GM12878 (cell line): ENCODE results near the gene ADGRG7. TPM values are rescaled to one million over a fixed set of nuclear protein-coding genes. Genes with fewer than 3 reads are reported as not detected.
A peak's percentile ranks its signal among the peaks of the same experiment; 100 is the strongest.

Source experiments
- ATAC-seq: fragments of 200-7000 bp; cut with Tn5 transposase; 3 replicates; pipeline ENCODE4 v1.9.1; 2020; ENCODE audit warnings: mild to moderate bottlenecking, moderate library complexity
- BruUV-seq: library from RNA; stranded (reverse); fragments of 400-500 nt; replicated peaks from 2 replicates; lab custom pipeline; 2021; lab: Mats Ljungman, UMichigan
- CTCF ChIA-PET: fragments of 300-600 bp; sonication (Branson Sonifier 250); formaldehyde crosslinking; extraction: SDS; loops from one replicate; lab custom pipeline; 2021; ENCODE audit warnings: inconsistent platforms; lab: Yijun Ruan, JAX
- POLR2A ChIA-PET: fragments of 350-600 bp; formaldehyde crosslinking; extraction: SDS; loops from one replicate; lab custom pipeline; 2021; ENCODE audit warnings: inconsistent platforms; lab: Charles Lee
- RAD21 ChIA-PET: fragments of 300-600 bp; sonication (Branson Sonifier 250); formaldehyde crosslinking; loops from one replicate; lab custom pipeline; 2023; ENCODE audit warnings: antibody characterized with exemption; ENCODE audit not compliant: unreplicated experiment; lab: Charles Lee
- SMC1A ChIA-PET: fragments of 300-600 bp; sonication (Branson Sonifier 250); formaldehyde crosslinking; loops from one replicate; lab custom pipeline; 2023; ENCODE audit not compliant: unreplicated experiment, uncharacterized antibody; lab: Charles Lee
- DNase-seq: peaks from one replicate; pipeline ENCODE4 v3.0.0-alpha.2; 2011; ENCODE audit warnings: low read depth, low spot score
- FAIRE-seq: peaks from 3 replicates; lab custom pipeline; 2011; peaks lifted over from hg19 to GRCh38; lab: Jason Lieb, UNC
- H2AFZ ChIP-seq: 2 replicates; pipeline ENCODE4 v1.6.0; 2011; ENCODE audit warnings: low read depth, low read length, control low read depth; ENCODE audit not compliant: control insufficient read depth
- H3K27ac ChIP-seq: 2 replicates; pipeline ENCODE4 v1.5.1; 2011; ENCODE audit warnings: control low read depth; ENCODE audit not compliant: control insufficient read depth, insufficient read depth
- H3K27me3 ChIP-seq, 2 experiments: replicated peaks in 1 of 2; 2 replicates each; pipeline versions ENCODE4 v1.6.0 to v1.6.1; 2011; ENCODE audit warnings: low read length in 1 of 2; ENCODE audit not compliant: control insufficient read depth in 2 of 2, insufficient read depth in 2 of 2
- H3K36me3 ChIP-seq, 2 experiments: 2 replicates each; pipeline ENCODE4 v1.5.1; 2011; ENCODE audit warnings: low read length in 1 of 2; ENCODE audit not compliant: control insufficient read depth in 2 of 2, insufficient read depth in 2 of 2
- H3K4me1 ChIP-seq: 2 replicates; pipeline ENCODE4 v1.6.1; 2011; ENCODE audit warnings: mild to moderate bottlenecking, low read length, moderate library complexity, mixed read lengths; ENCODE audit not compliant: control insufficient read depth, insufficient read depth
- H3K4me2 ChIP-seq: 2 replicates; pipeline ENCODE4 v1.6.0; 2011; ENCODE audit warnings: control low read depth; ENCODE audit not compliant: control insufficient read depth, insufficient read depth
- H3K4me3 ChIP-seq: fragments of 200-600 bp; sonication (generic); 2 replicates; pipeline ENCODE4 v1.5.1; 2016
- H3K79me2 ChIP-seq: 2 replicates; pipeline ENCODE4 v1.6.0; 2011; ENCODE audit warnings: low read length; ENCODE audit not compliant: control insufficient read depth, insufficient read depth
- H3K9ac ChIP-seq: 2 replicates; pipeline ENCODE4 v1.8.0; 2011; ENCODE audit warnings: low read length, control low read depth, mixed read lengths; ENCODE audit not compliant: control insufficient read depth, insufficient read depth
- H3K9me3 ChIP-seq: replicated peaks from 3 replicates; pipeline ENCODE4 v1.5.1; 2011; ENCODE audit warnings: mild to moderate bottlenecking, low read length; ENCODE audit not compliant: control insufficient read depth, insufficient read depth
- H4K20me1 ChIP-seq: 2 replicates; pipeline ENCODE4 v1.6.0; 2011; ENCODE audit not compliant: control insufficient read depth, insufficient read depth
- ATF3 ChIP-seq: IDR thresholded peaks from 2 replicates; pipeline ENCODE4 v1.6.1; 2011; ENCODE audit warnings: low read depth, mild to moderate bottlenecking, low read length, moderate library complexity, borderline replicate concordance; ENCODE audit errors: extremely low read depth
- BACH1 ChIP-seq: fragments of 450-650 bp; IDR thresholded peaks from 2 replicates; pipeline ENCODE4 v1.6.1; 2017; ENCODE audit warnings: mild to moderate bottlenecking, borderline replicate concordance
- CBX3 ChIP-seq: fragments of 200-600 bp; sonication (generic); IDR thresholded peaks from 2 replicates; pipeline ENCODE4 v1.6.1; 2016; ENCODE audit warnings: low read depth, borderline replicate concordance
- CREM ChIP-seq: IDR thresholded peaks from 2 replicates; pipeline ENCODE4 v1.6.1; 2014; ENCODE audit warnings: antibody characterized with exemption, low read depth
- DPF2 ChIP-seq: fragments of 450-650 bp; IDR thresholded peaks from 2 replicates; pipeline ENCODE4 v1.6.1; 2017; ENCODE audit warnings: mild to moderate bottlenecking
- IRF4 ChIP-seq: IDR thresholded peaks from 2 replicates; pipeline ENCODE4 v1.6.1; 2011; ENCODE audit warnings: low read depth, low read length
- MXI1 ChIP-seq: fragments of 150-350 bp; IDR thresholded peaks from 2 replicates; pipeline ENCODE4 v1.6.1; 2011; ENCODE audit warnings: low read depth, mild to moderate bottlenecking, inconsistent platforms, low read length, improper control_type of control experiment
- RAD21 ChIP-seq: IDR thresholded peaks from 2 replicates; pipeline ENCODE4 v1.6.1; 2011; ENCODE audit warnings: mild to moderate bottlenecking, low read depth, low read length, moderate library complexity; ENCODE audit not compliant: insufficient read depth
- RELB ChIP-seq: fragments of 450-650 bp; IDR thresholded peaks from 2 replicates; pipeline ENCODE4 v1.6.1; 2017; ENCODE audit warnings: low read depth, mild to moderate bottlenecking, moderate library complexity
- SRF ChIP-seq, 2 experiments: IDR thresholded peaks; 2 replicates each; pipeline ENCODE4 v1.6.1; 2011; ENCODE audit warnings: low read depth in 2 of 2, low read length in 2 of 2, mild to moderate bottlenecking in 1 of 2, moderate library complexity in 1 of 2
- ZNF592 ChIP-seq: fragments of 450-650 bp; IDR thresholded peaks from 2 replicates; pipeline ENCODE4 v1.6.1; 2017; ENCODE audit warnings: mild to moderate bottlenecking, moderate library complexity
- WGBS: methylation state at CpG from one replicate; pipeline ENCODE4 v1.1.6; 2016; ENCODE audit warnings: low lambda C conversion rate; ENCODE audit not compliant: insufficient replicate concordance, insufficient coverage; ENCODE audit errors: missing lambda C conversion rate; 5-methylcytosine and 5-hydroxymethylcytosine counted together
- in situ Hi-C: fragments of 300-500 bp; cut with MboI; formaldehyde crosslinking; loops from 9 replicates; pipeline ENCODE4 v1.14.3; 2018; ENCODE audit warnings: mixed read lengths
- intact Hi-C: fragments of 100-400 bp; cut with micrococcal nuclease; formaldehyde crosslinking; loops from one replicate; pipeline ENCODE4 v1.14.2; 2022; ENCODE audit not compliant: unreplicated experiment
- polyA plus RNA-seq, 11 experiments: library from polyadenylated mRNA; depleted of rRNA in 4 of 11; unstranded in 6 of 11; stranded (reverse) in 5 of 11; fragments of >200 nt; fragmentation: Nextera tagmentation in 4 of 11; fragmentation: Illumina TruSeq in 1 of 11; extraction: Ambion mirVana in 4 of 11; extraction: Trizol in 1 of 11; gene quantifications; 1 replicate in 1 of 11; 2 replicates in 10 of 11; pipeline versions ENCODE4 v1.2.1 to v1.2.3, GENCODE V29; 2011 to 2016; ENCODE audit warnings: inconsistent platforms in 2 of 11, missing spikeins in 2 of 11, low read depth in 1 of 11
- total RNA-seq, 4 experiments: library from RNA; depleted of rRNA in 3 of 4; stranded (reverse); fragments of >200 nt in 3 of 4; fragmentation: Illumina TruSeq in 1 of 4; extraction: Trizol in 1 of 4; gene quantifications; 2 replicates each; pipeline versions ENCODE4 v1.2.1 to v1.2.3, GENCODE V29; 2013 to 2021
- TF ChIP-seq, protein P1 (sequence below): fragments of 450-650 bp; IDR thresholded peaks from 2 replicates; pipeline ENCODE4 v1.6.1; 2016; ENCODE audit warnings: mild to moderate bottlenecking

ADGRG7 gene
- total and polyA plus RNA-seq, 10 of the 15 experiments (the other 5 are each of a cell fraction or from before 2014, with no cell fraction given), result 0.02 to 0.21 (median 0.14) TPM; not detected in 7

DNA sequence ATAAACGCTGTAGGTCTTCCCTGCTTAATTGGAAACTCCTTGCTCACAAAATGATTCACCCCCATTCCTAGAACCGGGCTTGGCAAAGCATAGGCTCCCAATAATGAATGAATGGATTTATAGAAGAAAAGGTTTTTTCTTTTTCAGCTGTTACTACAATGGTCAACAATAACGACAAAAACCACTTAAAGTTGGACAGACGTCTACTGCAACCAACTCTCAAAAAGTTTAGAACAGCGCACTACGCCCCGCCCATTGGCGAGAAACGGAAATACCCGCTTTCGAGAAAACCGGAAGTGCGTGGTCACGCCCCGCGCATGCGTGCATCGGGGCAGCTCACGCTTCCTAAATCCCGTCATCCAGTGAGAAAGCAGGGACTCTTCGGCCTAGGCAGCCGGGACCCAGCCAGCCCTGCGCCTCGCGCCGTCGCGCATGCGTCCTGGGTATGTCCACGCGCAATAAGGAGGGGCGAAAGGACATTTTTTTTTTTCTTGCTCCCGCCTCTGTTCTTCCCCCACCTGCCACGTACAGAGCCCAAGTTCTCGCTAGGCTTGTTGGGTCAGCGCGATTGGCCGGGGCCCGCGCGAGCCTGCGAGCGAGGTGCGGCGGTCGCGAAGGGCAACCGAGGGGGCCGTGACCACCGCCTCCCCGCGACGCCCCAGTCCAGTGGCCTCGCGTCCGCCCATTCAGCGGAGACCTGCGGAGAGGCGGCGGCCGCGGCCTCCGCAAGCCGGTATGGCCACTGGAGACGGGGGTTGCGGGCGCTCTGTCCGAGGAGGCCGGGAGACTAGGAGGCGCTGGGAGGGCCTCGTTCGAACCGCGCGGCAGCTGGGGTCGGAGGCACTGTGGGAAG is 99.8 kb downstream of the ADGRG7 start, which contains the start of gene TFG:
Gene TFG (plus strand): TSS at position 506 of the 853 bp plus-strand sequence. CDS start 4,192 bp downstream, outside the sequence.
- Histone ChIP-seq H3K4me2 (peak within 1 kb of the TSS; percentile 71), H3K27ac (peak within 1 kb of the TSS; percentile 91), H3K9me3 (no peaks in the 10 kb centered on the region; the same call in 1 of the 3 replicates), H3K4me3 (peak within 1 kb of the TSS; percentile 78), H2AFZ (peak within 1 kb of the TSS; percentile 84), H3K4me1 (peaks cover 9% of the 10 kb centered on the region), H4K20me1 (no peaks in the 10 kb centered on the region), H3K27me3 (no peaks in the 10 kb centered on the region), H3K9ac (peak within 1 kb of the TSS; percentile 91), H3K79me2 (peaks cover 47% of the 10 kb centered on the region), H3K36me3 (peaks cover 0 to 3% of the 10 kb centered on the region in 2 experiments; a peak in 1 of 4 replicates)
- ATAC-seq (peak; percentile 92), DNase-seq (peak; percentile 98), FAIRE-seq (peak; percentile 98)
- RAD21 ChIA-PET, result interaction anchor here (0.8 to 1.9 kb wide), 5 partner anchors 56 to 246 kb away, joined by 3 to 6 read pairs (median 4); no protein-coding TSS in a partner anchor
- in situ Hi-C loops, result no loop called here
- SMC1A ChIA-PET, result interaction anchor here (0.7 to 3.3 kb wide), 10 partner anchors 14 to 105 kb away, joined by 3 to 21 read pairs (median 4); no protein-coding TSS in a partner anchor
- BruUV-seq, result no TSS peak
- intact Hi-C loops, result no loop called here
- POLR2A ChIA-PET, result interaction anchor here (0.6 to 2.1 kb wide), 7 partner anchors 11 to 97 kb away, joined by 3 to 6 read pairs (median 3); no protein-coding TSS in a partner anchor
- CTCF ChIA-PET, result interaction anchor here (0.9 to 3.7 kb wide), 7 partner anchors 11 to 246 kb away, joined by 3 to 12 read pairs (median 6); no protein-coding TSS in a partner anchor
- under 1% methylated on average over 69 of the region's 76 CpGs for WGBS
- TF ChIP-seq RELB (peak; percentile 80; the same call in 1 of the 2 replicates), MXI1 (peak; percentile 58), SRF (IDR thresholded peaks at IDR 0.05; ENCODE audit: low read depth in 2 of 2, low read length in 2 of 2) (peak in 1 of 2 experiments; percentile 85; a peak in 3 of 4 replicates), BACH1 (peak; percentile 55; the same call in 1 of the 2 replicates), CBX3 (no peak), RAD21 (no peak), IRF4 (peak; percentile 27; the same call in 1 of the 2 replicates), DPF2 (no peak), ATF3 (no peak), ZNF592 (no peak), CREM (peak; percentile 67)
- TF ChIP-seq, protein P1, sequence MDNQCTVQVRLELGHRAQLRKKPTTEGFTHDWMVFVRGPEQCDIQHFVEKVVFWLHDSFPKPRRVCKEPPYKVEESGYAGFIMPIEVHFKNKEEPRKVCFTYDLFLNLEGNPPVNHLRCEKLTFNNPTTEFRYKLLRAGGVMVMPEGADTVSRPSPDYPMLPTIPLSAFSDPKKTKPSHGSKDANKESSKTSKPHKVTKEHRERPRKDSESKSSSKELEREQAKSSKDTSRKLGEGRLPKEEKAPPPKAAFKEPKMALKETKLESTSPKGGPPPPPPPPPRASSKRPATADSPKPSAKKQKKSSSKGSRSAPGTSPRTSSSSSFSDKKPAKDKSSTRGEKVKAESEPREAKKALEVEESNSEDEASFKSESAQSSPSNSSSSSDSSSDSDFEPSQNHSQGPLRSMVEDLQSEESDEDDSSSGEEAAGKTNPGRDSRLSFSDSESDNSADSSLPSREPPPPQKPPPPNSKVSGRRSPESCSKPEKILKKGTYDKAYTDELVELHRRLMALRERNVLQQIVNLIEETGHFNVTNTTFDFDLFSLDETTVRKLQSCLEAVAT, result peak; percentile 40
